ENCODE measurements around the gene TMEM150B.

The TMEM150B gene

DNA sequence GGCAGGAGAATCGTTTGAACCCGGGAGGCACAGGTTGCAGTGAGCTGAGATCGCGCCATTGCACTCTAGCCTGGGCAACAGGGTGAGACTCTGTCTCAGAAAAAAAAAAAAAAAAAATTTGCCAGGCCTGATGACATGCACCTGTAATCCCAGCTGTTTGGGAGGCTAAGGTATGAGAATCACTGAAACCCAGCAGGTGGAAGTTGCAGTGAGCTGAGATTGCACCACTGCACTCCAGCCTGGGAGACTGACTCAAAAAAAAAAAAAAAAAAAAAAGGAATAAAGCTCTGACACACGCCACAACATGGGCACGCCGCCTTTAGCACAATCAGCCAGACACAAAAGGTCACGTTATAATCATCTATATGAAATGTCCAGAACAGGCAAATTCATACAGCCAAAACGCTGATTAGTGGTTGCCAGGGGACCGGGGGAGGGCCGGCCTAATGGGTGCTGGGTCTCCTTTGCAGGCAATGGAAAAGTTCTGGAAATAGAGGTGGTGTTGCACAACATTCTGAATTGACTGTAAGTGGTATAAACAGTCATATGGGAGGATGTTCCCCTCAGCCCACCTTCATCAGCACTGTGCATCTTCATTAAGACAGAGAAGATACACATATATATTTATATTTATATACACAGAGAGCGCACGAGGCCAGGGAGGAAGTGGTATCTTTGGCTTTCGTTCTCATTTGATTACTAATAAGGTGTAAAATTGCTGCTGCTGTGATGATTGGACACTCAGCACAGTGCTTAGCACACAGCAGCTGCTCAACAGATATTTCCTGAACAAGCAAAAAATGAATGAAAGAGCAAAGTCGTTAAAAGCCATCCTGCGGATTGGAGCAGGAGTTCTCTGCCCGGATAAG is 49.1 kb downstream of the TMEM150B start:
- H3K4me3 ChIP-seq (ENCODE audit: extremely low read depth, insufficient read depth, low read length, poor library complexity, severe bottlenecking): no peak overlapping the region
- H3K36me3 ChIP-seq (ENCODE audit: control insufficient read depth, insufficient read depth, low read length): peaks cover 48% of the 10 kb centered on the region
- H3K9me3 ChIP-seq (ENCODE audit: control insufficient read depth, low read length): no peaks in the 10 kb centered on the region
- peaks cover 4% of the 10 kb centered on the region for H3K4me1 ChIP-seq (ENCODE audit: control insufficient read depth, insufficient read depth, low read length, poor library complexity, severe bottlenecking)
- no peak overlapping the region for H3K27ac ChIP-seq (ENCODE audit: low read depth, low read length, severe bottlenecking)
- 94 to 100% methylated on average over 9 to 15 of the region's 17 CpGs for WGBS, 2 experiments (ENCODE audit: insufficient coverage in 2 of 2)

- peaks cover 48% of the 10 kb centered on the region for H3K36me3 ChIP-seq (ENCODE audit: control insufficient read depth, insufficient read depth, low read length)
- H3K4me3 ChIP-seq (ENCODE audit: extremely low read depth, insufficient read depth, low read length, poor library complexity, severe bottlenecking): no peak overlapping the region
- no peaks in the 10 kb centered on the region for H3K4me1 ChIP-seq (ENCODE audit: control insufficient read depth, insufficient read depth, low read length, poor library complexity, severe bottlenecking)
- H3K27ac ChIP-seq (ENCODE audit: low read depth, low read length, severe bottlenecking): no peak overlapping the region
- no peaks in the 10 kb centered on the region for H3K9me3 ChIP-seq (ENCODE audit: control insufficient read depth, low read length)
- WGBS, 2 experiments (ENCODE audit: insufficient coverage in 2 of 2): 98% methylated on average over 28 to 30 of the region's 36 CpGs
Observed at GRCh38 chr19:55273978-55274707, 51.0 kb downstream of the TMEM150B start.

GRCh38 chr19:55272142-55272541 is 53.0 kb downstream of the TMEM150B start:
- Histone ChIP-seq H3K4me1 (ENCODE audit: control insufficient read depth, insufficient read depth, low read length, poor library complexity, severe bottlenecking) (no peaks in the 10 kb centered on the region), H3K27ac (ENCODE audit: low read depth, low read length, severe bottlenecking) (no peak overlapping the region), H3K36me3 (ENCODE audit: control insufficient read depth, insufficient read depth, low read length) (peaks cover 47% of the 10 kb centered on the region), H3K4me3 (ENCODE audit: extremely low read depth, insufficient read depth, low read length, poor library complexity, severe bottlenecking) (no peak overlapping the region), H3K9me3 (ENCODE audit: control insufficient read depth, low read length) (no peaks in the 10 kb centered on the region)
- WGBS, 2 experiments (ENCODE audit: insufficient coverage in 2 of 2): 90 to 91% methylated on average over 13 to 18 of the region's 18 CpGs

DNA sequence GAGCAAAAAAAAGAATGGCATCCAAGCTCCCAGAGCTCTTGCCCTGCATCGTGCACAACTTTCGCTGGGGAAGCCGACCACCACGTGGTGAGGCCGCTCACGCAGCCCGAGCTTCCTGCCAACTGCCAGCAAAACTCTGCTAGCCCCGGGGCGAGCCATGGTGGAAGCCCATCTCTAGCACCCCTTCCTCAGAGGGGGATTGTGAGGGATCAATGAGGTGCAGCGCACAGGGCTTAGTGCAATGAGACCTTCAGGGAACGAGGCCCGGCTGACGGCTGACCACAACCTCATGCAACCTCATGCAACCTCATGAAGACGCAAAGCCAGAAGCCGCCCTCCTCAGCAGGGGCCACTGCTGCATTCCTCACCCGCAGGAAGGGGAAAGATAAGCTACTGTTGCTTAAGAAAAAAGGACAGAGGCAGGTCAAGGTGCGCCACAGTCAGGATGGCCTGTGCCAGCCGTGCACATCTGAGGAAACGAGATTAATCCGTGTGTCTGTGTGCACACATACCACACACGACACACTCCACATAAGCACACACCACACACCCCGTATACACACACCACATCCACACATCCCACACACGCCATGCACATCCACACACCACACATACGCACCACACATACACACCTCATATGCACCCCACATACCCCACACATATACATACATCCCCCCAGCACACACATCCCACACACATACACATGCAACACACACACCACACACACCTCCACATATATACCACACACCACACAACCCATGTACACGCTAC is 54.8 kb downstream of the TMEM150B start:
- H3K27ac ChIP-seq (ENCODE audit: low read depth, low read length, severe bottlenecking): no peak overlapping the region
- peaks cover 35% of the 10 kb centered on the region for H3K36me3 ChIP-seq (ENCODE audit: control insufficient read depth, insufficient read depth, low read length)
- 91 to 92% methylated on average over 23 to 25 of the region's 25 CpGs for WGBS, 2 experiments (ENCODE audit: insufficient coverage in 2 of 2)
- no peak overlapping the region for H3K4me3 ChIP-seq (ENCODE audit: extremely low read depth, insufficient read depth, low read length, poor library complexity, severe bottlenecking)
- H3K9me3 ChIP-seq (ENCODE audit: control insufficient read depth, low read length): peaks cover 5% of the 10 kb centered on the region
- H3K4me1 ChIP-seq (ENCODE audit: control insufficient read depth, insufficient read depth, low read length, poor library complexity, severe bottlenecking): no peaks in the 10 kb centered on the region

GRCh38 chr19:55269299-55269698 is 55.8 kb downstream of the TMEM150B start:
- 93 to 95% methylated on average over 8 of the region's 8 CpGs for WGBS, 2 experiments (ENCODE audit: insufficient coverage in 2 of 2)
- Histone ChIP-seq H3K9me3 (ENCODE audit: control insufficient read depth, low read length) (peaks cover 5% of the 10 kb centered on the region), H3K4me1 (ENCODE audit: control insufficient read depth, insufficient read depth, low read length, poor library complexity, severe bottlenecking) (no peaks in the 10 kb centered on the region), H3K36me3 (ENCODE audit: control insufficient read depth, insufficient read depth, low read length) (peaks cover 28% of the 10 kb centered on the region), H3K27ac (ENCODE audit: low read depth, low read length, severe bottlenecking) (no peak overlapping the region), H3K4me3 (ENCODE audit: extremely low read depth, insufficient read depth, low read length, poor library complexity, severe bottlenecking) (no peak overlapping the region)

DNA sequence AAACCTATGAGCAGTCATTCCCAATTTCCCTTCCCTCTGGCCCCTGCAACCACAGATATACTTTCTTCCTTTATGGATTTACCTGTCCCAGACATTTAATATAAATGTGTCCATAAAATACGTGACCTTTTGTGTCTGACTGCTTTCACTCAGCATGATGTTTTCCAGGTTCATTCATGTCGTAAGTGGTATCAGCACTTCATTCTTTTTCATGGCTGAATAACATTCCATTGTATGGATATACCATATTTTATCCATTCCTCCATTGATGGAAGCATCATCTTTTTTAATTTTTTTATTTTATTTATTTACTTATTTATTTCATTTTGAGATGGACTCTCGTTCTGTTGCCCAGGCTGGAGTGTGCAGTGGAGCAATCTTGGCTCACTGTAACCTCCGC is 58.3 kb downstream of the TMEM150B start:
- WGBS, 2 experiments (ENCODE audit: insufficient coverage in 2 of 2): 88 to 100% methylated on average over 2 of the region's 4 CpGs
- peaks cover 5% of the 10 kb centered on the region for H3K9me3 ChIP-seq (ENCODE audit: control insufficient read depth, low read length)
- no peaks in the 10 kb centered on the region for H3K4me1 ChIP-seq (ENCODE audit: control insufficient read depth, insufficient read depth, low read length, poor library complexity, severe bottlenecking)
- no peak overlapping the region for H3K27ac ChIP-seq (ENCODE audit: low read depth, low read length, severe bottlenecking)
- peaks cover 10% of the 10 kb centered on the region for H3K36me3 ChIP-seq (ENCODE audit: control insufficient read depth, insufficient read depth, low read length)
- no peak overlapping the region for H3K4me3 ChIP-seq (ENCODE audit: extremely low read depth, insufficient read depth, low read length, poor library complexity, severe bottlenecking)

DNA sequence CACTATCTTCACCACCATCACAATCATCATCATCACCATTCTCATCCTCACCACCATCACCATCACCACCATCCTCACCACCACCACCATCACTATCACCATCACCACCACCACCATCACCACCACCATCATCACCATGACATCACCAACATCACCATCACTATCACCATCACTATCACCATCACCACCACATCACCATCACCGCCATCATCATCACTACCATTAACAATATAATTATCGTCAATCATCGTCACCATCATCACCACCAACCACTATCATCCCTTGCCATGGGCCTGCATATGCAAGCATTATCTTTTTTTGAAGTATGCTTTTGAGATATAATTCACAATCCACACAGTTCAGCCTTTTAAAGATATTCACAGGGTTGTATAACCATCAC is 58.7 kb downstream of the TMEM150B start:
- WGBS, 2 experiments (ENCODE audit: insufficient coverage in 2 of 2): 100% methylated on average over 1 to 3 of the region's 3 CpGs
- Histone ChIP-seq H3K4me1 (ENCODE audit: control insufficient read depth, insufficient read depth, low read length, poor library complexity, severe bottlenecking) (no peaks in the 10 kb centered on the region), H3K4me3 (ENCODE audit: extremely low read depth, insufficient read depth, low read length, poor library complexity, severe bottlenecking) (no peak overlapping the region), H3K27ac (ENCODE audit: low read depth, low read length, severe bottlenecking) (no peak overlapping the region), H3K36me3 (ENCODE audit: control insufficient read depth, insufficient read depth, low read length) (peaks cover 9% of the 10 kb centered on the region), H3K9me3 (ENCODE audit: control insufficient read depth, low read length) (peaks cover 5% of the 10 kb centered on the region)

DNA sequence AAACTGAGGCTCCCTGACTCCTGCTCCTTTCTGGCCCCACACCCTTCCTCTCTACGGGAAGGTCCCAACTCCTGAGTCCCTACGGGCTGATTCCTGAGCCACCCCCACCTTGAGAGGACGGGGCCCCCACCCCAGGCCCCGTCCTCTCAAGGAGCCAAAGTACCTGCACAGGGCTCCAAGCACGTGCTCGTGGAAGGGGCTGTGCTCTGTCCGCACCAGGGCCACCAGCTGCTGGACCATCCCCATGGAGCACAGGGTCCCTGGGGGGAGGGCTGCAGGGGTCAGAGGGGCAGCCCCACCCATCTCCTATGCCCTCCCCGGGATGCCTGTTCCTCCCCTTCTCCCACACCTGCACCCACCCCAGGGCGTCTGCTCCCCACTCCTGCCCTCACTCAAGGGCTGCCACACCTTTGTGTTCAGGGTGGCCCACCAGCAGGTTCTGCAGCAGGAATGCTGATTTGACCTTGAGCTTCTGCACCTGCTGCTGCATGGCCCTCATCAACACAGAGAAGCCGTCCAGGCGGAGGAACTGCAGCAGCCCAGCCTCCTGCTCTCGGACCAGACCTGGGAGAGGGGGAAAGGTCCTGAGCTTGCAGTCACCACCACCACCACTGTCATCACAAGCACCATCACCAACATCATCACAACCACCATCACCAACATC is 59.3 kb downstream of the TMEM150B start:
- H3K9me3 ChIP-seq (ENCODE audit: control insufficient read depth, low read length): peaks cover 5% of the 10 kb centered on the region
- H3K4me3 ChIP-seq (ENCODE audit: extremely low read depth, insufficient read depth, low read length, poor library complexity, severe bottlenecking): no peak overlapping the region
- H3K4me1 ChIP-seq (ENCODE audit: control insufficient read depth, insufficient read depth, low read length, poor library complexity, severe bottlenecking): no peaks in the 10 kb centered on the region
- 84 to 96% methylated on average over 6 to 12 of the region's 12 CpGs for WGBS, 2 experiments (ENCODE audit: insufficient coverage in 2 of 2)
- H3K36me3 ChIP-seq (ENCODE audit: control insufficient read depth, insufficient read depth, low read length): peaks cover 6% of the 10 kb centered on the region
- H3K27ac ChIP-seq (ENCODE audit: low read depth, low read length, severe bottlenecking): no peak overlapping the region

GRCh38 chr19:55265173-55265572 is 60.0 kb downstream of the TMEM150B start:
- Histone ChIP-seq H3K36me3 (ENCODE audit: control insufficient read depth, insufficient read depth, low read length) (peaks cover 6% of the 10 kb centered on the region), H3K4me1 (ENCODE audit: control insufficient read depth, insufficient read depth, low read length, poor library complexity, severe bottlenecking) (peaks cover 4% of the 10 kb centered on the region), H3K4me3 (ENCODE audit: extremely low read depth, insufficient read depth, low read length, poor library complexity, severe bottlenecking) (no peak overlapping the region), H3K9me3 (ENCODE audit: control insufficient read depth, low read length) (peaks cover 5% of the 10 kb centered on the region), H3K27ac (ENCODE audit: low read depth, low read length, severe bottlenecking) (no peak overlapping the region)
- WGBS, 2 experiments (ENCODE audit: insufficient coverage in 2 of 2): 91 to 93% methylated on average over 12 to 15 of the region's 16 CpGs

- H3K4me3 ChIP-seq (ENCODE audit: extremely low read depth, insufficient read depth, low read length, poor library complexity, severe bottlenecking): no peak overlapping the region
- peaks cover 6% of the 10 kb centered on the region for H3K36me3 ChIP-seq (ENCODE audit: control insufficient read depth, insufficient read depth, low read length)
- H3K4me1 ChIP-seq (ENCODE audit: control insufficient read depth, insufficient read depth, low read length, poor library complexity, severe bottlenecking): peaks cover 5% of the 10 kb centered on the region
- WGBS, 2 experiments (ENCODE audit: insufficient coverage in 2 of 2): 95 to 97% methylated on average over 3 of the region's 5 CpGs
- H3K9me3 ChIP-seq (ENCODE audit: control insufficient read depth, low read length): peaks cover 5% of the 10 kb centered on the region
- no peak overlapping the region for H3K27ac ChIP-seq (ENCODE audit: low read depth, low read length, severe bottlenecking)
Observed at GRCh38 chr19:55264531-55264930, 60.6 kb downstream of the TMEM150B start.
